Fibroblast of villous mesenchyme (primary cell): ENCODE data around the gene OSBPL10. TPM values are rescaled to one million over a fixed set of nuclear protein-coding genes. Genes with fewer than 3 reads are reported as not detected.

Source experiments
- DNase-seq: peaks from one replicate; pipeline ENCODE4 v3.0.0-alpha.2; 2010; ENCODE audit warnings: low read depth
- H3K4me3 ChIP-seq: 2 replicates; pipeline ENCODE4 v1.5.1; 2011; ENCODE audit warnings: low read depth, mild to moderate bottlenecking, low read length
- CTCF ChIP-seq: IDR thresholded peaks from 2 replicates; pipeline ENCODE4 v1.5.1; 2012; ENCODE audit warnings: low read depth, mild to moderate bottlenecking, low read length; ENCODE audit not compliant: insufficient read depth
- total RNA-seq: library from RNA; depleted of rRNA; stranded (reverse); fragments of >200 nt; gene quantifications from 2 replicates; pipeline ENCODE4 v1.2.3, GENCODE V29; 2012

The OSBPL10 gene
- total RNA-seq, 1 donor, result 7.3 TPM

- DNase-seq, result peak; percentile 37
- H3K4me3 ChIP-seq, result no peak overlapping the region
- TF ChIP-seq CTCF, result no peak
These were observed 210.2 kb downstream of the OSBPL10 start for GRCh38 chr3:31770822-31771326.

GRCh38 chr3:31768479-31769125, 212.5 kb downstream of the OSBPL10 start:
- peak; percentile 58 for TF ChIP-seq CTCF
- DNase-seq, result peak; percentile 55
- no peak overlapping the region for H3K4me3 ChIP-seq

- no peak for DNase-seq
- TF ChIP-seq CTCF, result no peak
- H3K4me3 ChIP-seq, result no peak overlapping the region
These were observed 213.1 kb downstream of the OSBPL10 start for GRCh38 chr3:31767920-31768319.

GRCh38 chr3:31766669-31767068, 214.4 kb downstream of the OSBPL10 start:
- H3K4me3 ChIP-seq, result no peak overlapping the region
- DNase-seq, result no peak
- no peak for TF ChIP-seq CTCF

- DNase-seq, result no peak
- H3K4me3 ChIP-seq, result no peak overlapping the region
- no peak for TF ChIP-seq CTCF
These were observed 215.2 kb downstream of the OSBPL10 start for GRCh38 chr3:31765871-31766270.

GRCh38 chr3:31763731-31764130, 217.3 kb downstream of the OSBPL10 start:
- no peak overlapping the region for H3K4me3 ChIP-seq
- no peak for TF ChIP-seq CTCF
- no peak for DNase-seq

- no peak for DNase-seq
- TF ChIP-seq CTCF, result no peak
- H3K4me3 ChIP-seq, result no peak overlapping the region
These were observed 218.1 kb downstream of the OSBPL10 start for GRCh38 chr3:31762888-31763351.
